Right renal cortex interstitium (tissue), 3 donors: ENCODE data around the gene FBXO22. TPM values are rescaled to one million over a fixed set of nuclear protein-coding genes. Genes with fewer than 3 reads are reported as not detected.
"Not testable (repeated sequence)": the region's sequence is repeated elsewhere in the genome, so short reads cannot be mapped to it uniquely, and the experiment has no call there.

Experiments used
- DNase-seq, 3 donors: peaks; one replicate each; pipeline ENCODE4 v3.0.0-alpha.2; 2013; ENCODE audit warnings: low read depth in 3 of 3, low spot score in 2 of 3
- polyA plus RNA-seq, 3 donors: library from polyadenylated mRNA; unstranded; fragments of 120-200 nt; gene quantifications; one replicate each; pipeline ENCODE4 v1.2.1, GENCODE V29; 2013; ENCODE audit not compliant: insufficient read length in 3 of 3

FBXO22 gene
- 10 to 100 TPM; 49.2 to 54.3 (median 51.2) TPM for polyA plus RNA-seq

- peak; percentile 81 to 86 (median 83) for DNase-seq
Measured at GRCh38 chr15:75903331-75904239, at the start of gene FBXO22. TSS of gene FBXO22 (plus strand) at chr15:75903878. CDS start at chr15:75903964, 86 bp downstream.

DNA sequence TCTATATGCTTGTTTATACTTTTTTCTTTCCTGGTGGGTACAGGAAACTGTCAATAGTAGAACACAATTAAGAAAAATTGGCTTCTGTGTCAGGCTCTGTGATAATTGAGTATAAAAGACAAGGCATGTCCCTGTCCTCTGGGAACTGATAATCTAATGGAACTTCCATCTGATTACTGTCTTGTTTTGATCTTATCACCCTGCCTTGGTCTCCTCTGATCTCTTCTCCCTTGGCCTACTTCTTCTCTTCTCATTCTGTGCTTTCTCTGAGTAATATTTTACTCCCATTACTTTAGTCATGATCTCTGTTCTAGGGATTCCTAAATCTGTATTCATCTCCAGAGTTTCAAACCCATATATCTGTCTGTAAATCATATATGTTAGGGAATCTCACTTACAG, 45.8 kb upstream of the FBXO22 start:
- DNase-seq = no peak

DNA sequence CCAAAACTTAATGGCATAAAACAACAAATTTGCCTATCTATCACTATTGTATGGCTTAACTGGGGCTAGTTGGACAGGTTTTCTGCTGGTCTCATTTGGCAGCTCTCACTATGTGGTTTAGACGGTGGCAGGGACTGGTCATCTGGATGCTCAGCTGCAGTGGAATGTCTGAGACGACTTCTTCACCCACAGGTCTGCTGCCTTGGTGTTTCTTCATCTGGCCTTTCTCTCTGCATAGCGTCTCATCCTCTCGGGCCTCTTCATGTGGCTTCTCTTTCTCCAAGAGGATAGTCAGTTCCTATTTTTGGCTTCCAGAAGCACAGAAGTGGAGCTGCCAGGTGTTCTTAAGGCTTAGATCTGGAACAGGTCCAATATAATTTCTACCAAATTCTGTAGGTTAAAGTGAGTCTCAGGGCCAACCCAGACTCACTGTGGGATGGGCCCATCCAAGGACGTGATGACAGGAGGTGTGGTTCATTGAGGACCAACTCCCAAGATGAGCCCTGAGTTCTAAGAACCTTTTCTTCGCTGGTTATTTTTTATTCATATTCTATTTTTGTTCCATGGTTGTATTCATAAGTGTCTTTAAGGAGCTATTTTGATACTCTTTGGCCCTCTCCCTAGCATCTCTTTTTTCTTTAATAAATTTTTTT, 41.8 kb upstream of the FBXO22 start:
- no peak for DNase-seq

- DNase-seq = no peak
Measured at GRCh38 chr15:75862796-75863195, 40.9 kb upstream of the FBXO22 start.

DNA sequence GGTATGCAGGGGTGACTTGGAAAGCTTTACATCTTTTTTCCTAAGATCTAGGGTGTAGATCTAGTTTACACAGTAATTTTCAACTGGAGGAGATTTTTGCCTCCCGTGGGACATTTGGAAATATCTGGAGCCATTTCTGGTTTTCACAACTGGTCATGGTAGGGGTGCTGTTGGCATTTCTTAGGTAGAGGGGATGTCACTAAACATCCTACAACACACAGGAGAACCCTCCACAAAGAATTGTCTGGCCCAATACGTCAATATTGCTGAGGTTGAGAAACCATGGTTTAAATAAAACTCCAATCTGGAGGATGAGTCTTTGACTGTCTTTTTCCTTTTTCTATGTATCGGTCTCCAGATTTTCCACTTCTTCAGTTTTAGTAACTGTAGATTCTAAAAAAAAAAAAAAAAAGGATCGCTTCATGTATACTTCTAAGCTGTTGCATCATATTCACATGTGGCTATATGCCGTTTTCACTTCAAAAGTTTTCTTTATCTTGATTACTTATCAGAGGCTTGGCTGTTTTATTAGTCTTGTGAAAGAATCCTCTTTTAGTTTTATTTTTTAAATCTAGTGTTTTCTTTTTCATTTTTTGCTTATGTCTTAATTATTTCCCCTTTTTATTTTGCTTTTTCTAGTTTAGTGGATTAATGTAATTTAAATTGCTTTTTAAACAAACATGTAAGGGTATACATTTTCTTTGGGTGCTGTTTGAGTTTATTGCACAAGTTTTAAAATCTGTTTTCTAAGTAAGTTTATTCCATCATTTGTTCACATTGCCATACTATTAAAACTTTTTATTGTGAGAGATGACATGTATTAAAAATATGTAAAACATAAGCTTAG, 39.2 kb upstream of the FBXO22 start:
- DNase-seq = no peak

DNA sequence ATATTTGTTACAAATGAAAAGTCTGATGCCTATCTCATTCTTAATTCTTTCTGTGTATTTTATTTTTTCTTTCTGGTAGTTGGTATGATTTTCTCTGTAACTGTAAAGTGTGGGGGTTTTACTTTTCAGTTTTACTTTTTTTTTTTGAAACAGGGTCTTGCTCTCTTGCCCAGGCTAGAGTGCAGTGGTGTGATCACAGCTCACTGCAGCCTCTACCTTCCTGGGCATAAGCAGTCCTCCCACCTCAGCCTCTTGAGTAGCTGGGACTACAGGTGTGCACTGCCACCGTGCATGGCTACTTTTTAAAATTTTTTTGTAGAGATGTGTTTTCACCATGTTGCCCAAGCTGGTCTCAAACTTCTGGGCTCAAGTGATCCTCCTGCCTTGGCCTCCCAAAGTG, 37.6 kb upstream of the FBXO22 start:
- DNase-seq = not testable (repeated sequence)

GRCh38 chr15:75866916-75867315, 36.8 kb upstream of the FBXO22 start:
- no peak for DNase-seq

DNA sequence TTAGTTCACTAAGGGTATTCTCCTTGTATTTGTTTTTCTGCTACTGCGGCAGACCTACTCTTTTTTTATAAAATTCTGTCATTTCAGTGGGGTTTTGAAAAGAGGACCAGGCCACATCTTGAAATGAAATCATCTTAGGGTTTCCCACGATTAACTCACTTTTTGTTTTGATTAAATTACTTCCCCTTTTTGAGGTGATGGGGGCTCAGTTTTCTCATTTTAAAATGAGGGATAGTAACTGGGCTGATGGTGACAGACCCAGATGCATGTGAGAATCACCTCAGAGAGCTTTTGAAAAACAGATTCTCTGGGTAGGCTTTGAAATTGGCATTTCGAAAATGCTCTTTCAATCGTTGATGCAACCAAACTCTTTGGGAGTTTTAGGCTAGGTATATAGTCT, 36.2 kb upstream of the FBXO22 start:
- DNase-seq = no peak

DNA sequence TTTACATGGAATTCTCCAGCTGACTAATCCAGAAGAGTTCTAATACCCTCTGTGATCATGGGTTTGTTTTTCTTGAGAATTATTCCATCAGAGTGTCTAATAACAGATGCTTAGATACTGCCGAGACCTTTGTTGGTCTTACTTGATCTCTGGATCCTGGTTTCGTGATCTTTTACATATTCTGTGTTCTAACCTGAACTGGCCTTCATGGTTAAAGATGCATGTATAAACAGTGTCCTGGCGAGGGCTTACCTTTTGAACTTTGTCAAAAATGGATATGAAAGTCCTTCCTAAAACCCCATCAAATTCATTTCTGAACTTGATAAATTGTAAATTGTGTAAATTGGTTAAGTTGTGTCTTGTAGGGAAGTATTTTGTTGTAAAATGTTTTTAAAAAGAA, 35.7 kb upstream of the FBXO22 start:
- DNase-seq = no peak

DNA sequence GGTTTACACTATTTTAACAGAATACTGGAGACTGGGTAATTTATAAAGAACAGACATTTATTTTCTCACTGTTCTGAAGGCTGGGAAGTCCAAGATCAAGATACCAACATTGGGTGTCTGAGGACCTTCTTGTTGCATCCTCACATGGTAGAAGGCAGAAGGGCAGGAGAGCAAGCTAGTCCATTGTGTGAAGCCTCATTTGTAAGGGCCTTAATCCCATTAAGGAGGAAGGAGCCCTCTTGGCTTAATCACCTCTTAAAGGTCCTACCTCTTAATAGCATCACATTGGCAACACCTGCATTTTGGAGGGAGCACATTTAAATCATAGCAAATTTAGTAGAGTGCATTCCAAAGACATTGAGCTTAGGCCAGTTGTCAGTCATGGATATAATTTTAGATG, 34.2 kb upstream of the FBXO22 start:
- DNase-seq = no peak

GRCh38 chr15:75871589-75871988, 32.1 kb upstream of the FBXO22 start:
- not testable (repeated sequence) for DNase-seq

GRCh38 chr15:75872403-75872990, 31.2 kb upstream of the FBXO22 start:
- DNase-seq = no peak

- no peak for DNase-seq
Measured at GRCh38 chr15:75884041-75884440, 19.6 kb upstream of the FBXO22 start.

- no peak for DNase-seq
Measured at GRCh38 chr15:75887178-75887577, 16.5 kb upstream of the FBXO22 start.

DNA sequence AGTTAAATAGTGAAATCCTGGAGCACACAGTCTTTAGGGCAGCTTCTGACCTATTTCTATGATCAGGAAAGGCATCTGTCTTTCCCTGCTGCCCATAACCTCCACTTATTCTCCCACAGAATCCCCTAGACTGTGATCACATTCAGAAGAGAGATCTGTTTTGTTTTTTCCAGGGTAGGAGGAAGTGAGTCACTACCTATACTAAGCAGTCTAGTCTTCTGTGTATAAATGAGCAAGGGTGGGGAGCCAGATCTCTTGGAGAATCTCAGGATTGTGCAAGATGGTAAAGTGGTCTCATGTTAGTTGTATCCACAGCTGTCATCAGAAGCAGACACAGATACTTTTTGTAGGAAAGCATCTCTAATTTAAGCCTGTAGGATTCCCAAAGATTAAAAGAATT, 11.8 kb upstream of the FBXO22 start:
- no peak for DNase-seq

- no peak for DNase-seq
Measured at GRCh38 chr15:75895731-75896130, 7.9 kb upstream of the FBXO22 start.

DNA sequence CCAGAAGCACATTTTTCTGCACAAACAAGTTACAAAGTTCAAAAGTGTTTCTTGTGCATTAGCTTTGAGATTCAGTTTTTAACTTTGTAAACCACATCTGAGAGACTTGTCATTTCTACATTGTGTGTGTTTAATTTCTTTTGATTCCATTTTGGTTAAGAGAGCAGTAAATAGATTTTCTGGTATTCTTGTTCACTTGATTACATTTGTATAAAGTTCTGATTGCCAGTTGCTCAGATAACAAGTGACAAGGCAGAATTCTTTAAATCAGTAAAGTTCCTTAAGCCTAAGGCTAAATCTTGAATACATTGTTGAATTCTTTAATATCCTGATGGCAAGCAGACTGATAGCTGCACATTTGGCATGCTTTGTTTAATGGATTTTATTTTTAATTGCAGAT, 3.1 kb upstream of the FBXO22 start:
- no peak for DNase-seq

DNA sequence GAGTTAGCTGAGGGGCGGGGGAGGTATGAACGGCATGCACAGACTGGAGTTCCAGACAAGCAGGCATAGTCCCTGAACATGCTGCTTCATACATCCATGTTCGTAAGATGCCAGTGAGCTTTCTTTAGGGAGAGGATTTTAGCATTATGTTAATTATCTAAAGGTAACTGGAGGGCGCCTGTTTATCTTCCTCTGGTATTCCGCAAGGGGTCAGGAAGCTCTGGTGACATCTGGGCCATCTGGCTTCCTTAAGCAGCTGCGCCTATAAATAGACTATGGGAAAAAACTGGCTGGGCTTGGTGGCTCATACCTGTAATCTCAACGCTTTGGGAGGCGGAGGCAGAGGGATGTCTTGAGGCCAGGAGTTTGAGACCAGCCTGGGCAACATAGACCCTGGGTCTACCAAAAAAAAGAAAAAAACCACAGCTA, 1.5 kb upstream of the FBXO22 start:
- no peak for DNase-seq

DNA sequence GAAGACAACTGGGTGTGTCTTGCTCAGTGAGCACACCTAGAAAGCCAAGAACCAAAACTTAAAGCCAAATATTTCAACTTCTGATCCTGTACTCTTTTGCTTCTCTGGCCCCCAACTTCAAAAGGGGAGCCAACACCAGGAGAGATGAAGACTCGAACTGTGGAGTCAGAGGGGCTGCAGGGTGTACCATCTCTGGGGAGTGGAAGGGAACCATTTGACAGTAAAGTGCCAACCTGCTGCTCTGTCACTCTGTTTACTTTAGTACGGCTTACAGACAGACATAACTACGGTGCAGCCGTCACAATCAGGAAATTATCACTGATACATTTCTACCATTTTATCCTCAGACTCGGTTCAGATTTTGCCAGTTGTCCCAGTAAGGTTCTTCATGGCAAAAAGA, 1.6 kb downstream of the FBXO22 start:
- no peak for DNase-seq

DNA sequence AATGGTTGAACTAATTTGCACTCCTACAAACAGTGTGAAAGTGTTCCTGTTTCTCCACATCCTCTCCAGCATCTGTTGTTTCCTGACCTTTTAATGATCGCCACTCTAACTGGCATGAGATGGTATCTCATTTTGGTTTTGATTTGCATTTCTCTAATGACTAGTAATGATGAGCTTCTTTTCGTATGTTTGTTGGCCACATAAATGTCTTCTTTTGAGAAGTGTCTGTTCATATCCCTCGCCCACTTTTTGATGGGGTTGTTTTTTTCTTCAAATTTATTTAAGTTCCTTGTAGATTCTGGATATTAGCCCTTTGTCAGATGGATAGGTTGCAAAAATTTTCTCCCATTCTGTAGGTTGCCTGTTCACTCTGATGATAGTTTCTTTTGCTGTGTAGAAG, 6.7 kb downstream of the FBXO22 start:
- DNase-seq = not testable (repeated sequence)

DNA sequence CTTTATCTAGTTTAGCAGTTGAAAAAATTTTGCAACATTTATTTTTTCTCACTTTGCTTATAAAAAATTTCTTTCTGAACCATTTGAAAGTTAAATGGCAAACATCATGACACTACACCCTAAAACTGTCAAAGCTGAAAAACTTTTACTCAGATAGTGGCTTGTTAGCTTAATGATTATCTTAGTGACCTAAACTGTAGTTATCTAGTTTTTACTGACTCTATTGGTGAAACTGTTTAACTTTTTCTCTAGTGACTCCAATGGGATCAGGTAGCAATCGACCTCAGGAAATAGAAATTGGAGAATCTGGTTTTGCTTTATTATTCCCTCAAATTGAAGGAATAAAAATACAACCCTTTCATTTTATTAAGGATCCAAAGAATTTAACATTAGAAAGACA, 13.3 kb downstream of the FBXO22 start:
- no peak for DNase-seq
